K562 (cell line): ENCODE results near the gene STK24. TPM values are rescaled to one million over a fixed set of nuclear protein-coding genes. Genes with fewer than 3 reads are reported as not detected.

Experiments used
- RBM17 ChIP-seq: fragments of 200-400 bp; formaldehyde crosslinking; IDR thresholded peaks from 2 replicates; pipeline ENCODE4 v1.6.1; 2017; ENCODE audit warnings: low read depth, mild to moderate bottlenecking, low read length, borderline replicate concordance
- ZNF184 ChIP-seq: sonication (generic); formaldehyde crosslinking; IDR thresholded peaks from 2 replicates; pipeline ENCODE4 v1.5.0; 2020; ENCODE audit warnings: missing genetic modification reagents
- ZNF324 ChIP-seq: fragments of 250-450 bp; sonication (Bioruptor Pico); IDR thresholded peaks from 2 replicates; pipeline ENCODE4 v1.4.0; 2020; ENCODE audit warnings: mild to moderate bottlenecking
- polyA plus RNA-seq, 8 experiments: library from polyadenylated mRNA; depleted of rRNA in 4 of 8; stranded (reverse) in 5 of 8; unstranded in 3 of 8; fragments of >200 nt; fragmentation: Nextera tagmentation in 2 of 8; fragmentation: Illumina TruSeq in 1 of 8; extraction: Ambion mirVana in 2 of 8; extraction: Trizol in 1 of 8; gene quantifications; 2 replicates each; pipeline versions ENCODE4 v1.2.1 to v1.2.3, GENCODE V29; 2011 to 2014; ENCODE audit warnings: inconsistent platforms in 1 of 8, missing spikeins in 1 of 8
- total RNA-seq, 7 experiments: library from RNA; depleted of rRNA in 6 of 7; stranded (reverse); fragments of >200 nt in 6 of 7; fragmentation: Illumina TruSeq in 2 of 7; extraction: Trizol in 2 of 7; gene quantifications; 2 replicates each; pipeline versions ENCODE4 v1.2.1 to v1.2.3, GENCODE V29; 2011 to 2021; ENCODE audit warnings: low replicate concordance in 1 of 7
- TF ChIP-seq, protein P1 (sequence below): fragments of 450-650 bp; IDR thresholded peaks from 2 replicates; pipeline ENCODE4 v1.6.1; 2016; ENCODE audit warnings: mild to moderate bottlenecking, moderate library complexity
- TF ChIP-seq, protein P2 (sequence below): fragments of 450-650 bp; IDR thresholded peaks from 2 replicates; pipeline ENCODE4 v1.6.1; 2016
- TF ChIP-seq, protein P3 (sequence below): sonication (generic); formaldehyde crosslinking; IDR thresholded peaks from 2 replicates; pipeline ENCODE4 v1.8.0; 2022; ENCODE audit warnings: mild to moderate bottlenecking, missing genetic modification reagents
- TF ChIP-seq, protein P4 (sequence below): IDR thresholded peaks from 3 replicates; pipeline ENCODE4 v1.6.1; 2011; ENCODE audit warnings: borderline replicate concordance, mild to moderate bottlenecking; ENCODE audit not compliant: insufficient read length, insufficient read depth

Gene STK24
- total and polyA plus RNA-seq, 9 of the 15 experiments (the other 6 are each of a cell fraction or from before 2014, with no cell fraction given): 3.8 to 78.4 (median 28.2) TPM

DNA sequence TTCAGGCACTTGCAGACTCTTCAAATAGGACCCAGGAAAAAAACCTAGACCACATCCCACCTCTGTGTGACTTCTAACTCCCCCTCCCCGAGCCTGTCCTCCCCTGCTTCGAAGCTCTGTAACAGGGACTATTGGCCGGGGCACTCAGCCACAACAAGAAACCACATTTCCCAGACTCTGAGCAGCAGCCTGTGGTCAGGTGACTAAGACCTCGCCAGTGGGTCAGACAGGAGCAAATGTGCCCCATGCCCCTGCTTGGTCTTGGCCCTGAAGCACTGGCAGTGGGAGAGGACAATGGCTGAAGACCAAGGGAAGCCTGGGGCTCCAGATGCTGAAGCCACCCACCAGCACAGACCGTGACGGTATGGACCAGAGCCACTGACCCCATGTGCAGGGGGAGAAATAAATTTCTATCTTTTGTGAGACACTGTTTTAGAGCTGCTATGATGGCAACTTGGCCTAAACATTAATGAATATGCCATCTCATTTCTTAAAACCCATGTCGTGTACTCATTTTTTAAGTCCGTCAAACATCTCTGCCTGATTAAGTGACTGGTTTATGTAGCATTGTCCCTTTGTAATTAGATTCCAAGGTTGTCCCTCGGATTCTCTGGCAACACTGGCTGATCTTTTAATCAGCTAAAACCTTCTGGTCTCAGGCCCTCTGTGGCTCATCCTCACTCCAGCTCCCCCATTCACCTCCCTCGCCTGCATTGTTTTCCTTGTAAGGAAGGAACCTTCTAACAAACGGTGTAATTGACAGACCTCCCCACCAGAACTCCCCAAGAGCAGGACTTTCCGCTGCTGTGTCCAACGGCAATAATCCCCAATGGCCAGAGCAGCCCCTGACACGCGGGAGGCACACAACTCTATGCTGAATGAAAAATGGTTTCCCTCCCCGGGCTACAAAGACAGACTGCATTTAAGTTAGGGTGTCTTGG lies 98.4 kb downstream of the STK24 start (continued):
- TF ChIP-seq, protein P1, sequence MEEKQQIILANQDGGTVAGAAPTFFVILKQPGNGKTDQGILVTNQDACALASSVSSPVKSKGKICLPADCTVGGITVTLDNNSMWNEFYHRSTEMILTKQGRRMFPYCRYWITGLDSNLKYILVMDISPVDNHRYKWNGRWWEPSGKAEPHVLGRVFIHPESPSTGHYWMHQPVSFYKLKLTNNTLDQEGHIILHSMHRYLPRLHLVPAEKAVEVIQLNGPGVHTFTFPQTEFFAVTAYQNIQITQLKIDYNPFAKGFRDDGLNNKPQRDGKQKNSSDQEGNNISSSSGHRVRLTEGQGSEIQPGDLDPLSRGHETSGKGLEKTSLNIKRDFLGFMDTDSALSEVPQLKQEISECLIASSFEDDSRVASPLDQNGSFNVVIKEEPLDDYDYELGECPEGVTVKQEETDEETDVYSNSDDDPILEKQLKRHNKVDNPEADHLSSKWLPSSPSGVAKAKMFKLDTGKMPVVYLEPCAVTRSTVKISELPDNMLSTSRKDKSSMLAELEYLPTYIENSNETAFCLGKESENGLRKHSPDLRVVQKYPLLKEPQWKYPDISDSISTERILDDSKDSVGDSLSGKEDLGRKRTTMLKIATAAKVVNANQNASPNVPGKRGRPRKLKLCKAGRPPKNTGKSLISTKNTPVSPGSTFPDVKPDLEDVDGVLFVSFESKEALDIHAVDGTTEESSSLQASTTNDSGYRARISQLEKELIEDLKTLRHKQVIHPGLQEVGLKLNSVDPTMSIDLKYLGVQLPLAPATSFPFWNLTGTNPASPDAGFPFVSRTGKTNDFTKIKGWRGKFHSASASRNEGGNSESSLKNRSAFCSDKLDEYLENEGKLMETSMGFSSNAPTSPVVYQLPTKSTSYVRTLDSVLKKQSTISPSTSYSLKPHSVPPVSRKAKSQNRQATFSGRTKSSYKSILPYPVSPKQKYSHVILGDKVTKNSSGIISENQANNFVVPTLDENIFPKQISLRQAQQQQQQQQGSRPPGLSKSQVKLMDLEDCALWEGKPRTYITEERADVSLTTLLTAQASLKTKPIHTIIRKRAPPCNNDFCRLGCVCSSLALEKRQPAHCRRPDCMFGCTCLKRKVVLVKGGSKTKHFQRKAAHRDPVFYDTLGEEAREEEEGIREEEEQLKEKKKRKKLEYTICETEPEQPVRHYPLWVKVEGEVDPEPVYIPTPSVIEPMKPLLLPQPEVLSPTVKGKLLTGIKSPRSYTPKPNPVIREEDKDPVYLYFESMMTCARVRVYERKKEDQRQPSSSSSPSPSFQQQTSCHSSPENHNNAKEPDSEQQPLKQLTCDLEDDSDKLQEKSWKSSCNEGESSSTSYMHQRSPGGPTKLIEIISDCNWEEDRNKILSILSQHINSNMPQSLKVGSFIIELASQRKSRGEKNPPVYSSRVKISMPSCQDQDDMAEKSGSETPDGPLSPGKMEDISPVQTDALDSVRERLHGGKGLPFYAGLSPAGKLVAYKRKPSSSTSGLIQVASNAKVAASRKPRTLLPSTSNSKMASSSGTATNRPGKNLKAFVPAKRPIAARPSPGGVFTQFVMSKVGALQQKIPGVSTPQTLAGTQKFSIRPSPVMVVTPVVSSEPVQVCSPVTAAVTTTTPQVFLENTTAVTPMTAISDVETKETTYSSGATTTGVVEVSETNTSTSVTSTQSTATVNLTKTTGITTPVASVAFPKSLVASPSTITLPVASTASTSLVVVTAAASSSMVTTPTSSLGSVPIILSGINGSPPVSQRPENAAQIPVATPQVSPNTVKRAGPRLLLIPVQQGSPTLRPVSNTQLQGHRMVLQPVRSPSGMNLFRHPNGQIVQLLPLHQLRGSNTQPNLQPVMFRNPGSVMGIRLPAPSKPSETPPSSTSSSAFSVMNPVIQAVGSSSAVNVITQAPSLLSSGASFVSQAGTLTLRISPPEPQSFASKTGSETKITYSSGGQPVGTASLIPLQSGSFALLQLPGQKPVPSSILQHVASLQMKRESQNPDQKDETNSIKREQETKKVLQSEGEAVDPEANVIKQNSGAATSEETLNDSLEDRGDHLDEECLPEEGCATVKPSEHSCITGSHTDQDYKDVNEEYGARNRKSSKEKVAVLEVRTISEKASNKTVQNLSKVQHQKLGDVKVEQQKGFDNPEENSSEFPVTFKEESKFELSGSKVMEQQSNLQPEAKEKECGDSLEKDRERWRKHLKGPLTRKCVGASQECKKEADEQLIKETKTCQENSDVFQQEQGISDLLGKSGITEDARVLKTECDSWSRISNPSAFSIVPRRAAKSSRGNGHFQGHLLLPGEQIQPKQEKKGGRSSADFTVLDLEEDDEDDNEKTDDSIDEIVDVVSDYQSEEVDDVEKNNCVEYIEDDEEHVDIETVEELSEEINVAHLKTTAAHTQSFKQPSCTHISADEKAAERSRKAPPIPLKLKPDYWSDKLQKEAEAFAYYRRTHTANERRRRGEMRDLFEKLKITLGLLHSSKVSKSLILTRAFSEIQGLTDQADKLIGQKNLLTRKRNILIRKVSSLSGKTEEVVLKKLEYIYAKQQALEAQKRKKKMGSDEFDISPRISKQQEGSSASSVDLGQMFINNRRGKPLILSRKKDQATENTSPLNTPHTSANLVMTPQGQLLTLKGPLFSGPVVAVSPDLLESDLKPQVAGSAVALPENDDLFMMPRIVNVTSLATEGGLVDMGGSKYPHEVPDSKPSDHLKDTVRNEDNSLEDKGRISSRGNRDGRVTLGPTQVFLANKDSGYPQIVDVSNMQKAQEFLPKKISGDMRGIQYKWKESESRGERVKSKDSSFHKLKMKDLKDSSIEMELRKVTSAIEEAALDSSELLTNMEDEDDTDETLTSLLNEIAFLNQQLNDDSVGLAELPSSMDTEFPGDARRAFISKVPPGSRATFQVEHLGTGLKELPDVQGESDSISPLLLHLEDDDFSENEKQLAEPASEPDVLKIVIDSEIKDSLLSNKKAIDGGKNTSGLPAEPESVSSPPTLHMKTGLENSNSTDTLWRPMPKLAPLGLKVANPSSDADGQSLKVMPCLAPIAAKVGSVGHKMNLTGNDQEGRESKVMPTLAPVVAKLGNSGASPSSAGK: no peak
- TF ChIP-seq, protein P2, sequence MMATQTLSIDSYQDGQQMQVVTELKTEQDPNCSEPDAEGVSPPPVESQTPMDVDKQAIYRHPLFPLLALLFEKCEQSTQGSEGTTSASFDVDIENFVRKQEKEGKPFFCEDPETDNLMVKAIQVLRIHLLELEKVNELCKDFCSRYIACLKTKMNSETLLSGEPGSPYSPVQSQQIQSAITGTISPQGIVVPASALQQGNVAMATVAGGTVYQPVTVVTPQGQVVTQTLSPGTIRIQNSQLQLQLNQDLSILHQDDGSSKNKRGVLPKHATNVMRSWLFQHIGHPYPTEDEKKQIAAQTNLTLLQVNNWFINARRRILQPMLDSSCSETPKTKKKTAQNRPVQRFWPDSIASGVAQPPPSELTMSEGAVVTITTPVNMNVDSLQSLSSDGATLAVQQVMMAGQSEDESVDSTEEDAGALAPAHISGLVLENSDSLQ: peak; percentile 53
- TF ChIP-seq ZNF324 (CRISPR knock-in tag): no peak
- TF ChIP-seq, protein P3, sequence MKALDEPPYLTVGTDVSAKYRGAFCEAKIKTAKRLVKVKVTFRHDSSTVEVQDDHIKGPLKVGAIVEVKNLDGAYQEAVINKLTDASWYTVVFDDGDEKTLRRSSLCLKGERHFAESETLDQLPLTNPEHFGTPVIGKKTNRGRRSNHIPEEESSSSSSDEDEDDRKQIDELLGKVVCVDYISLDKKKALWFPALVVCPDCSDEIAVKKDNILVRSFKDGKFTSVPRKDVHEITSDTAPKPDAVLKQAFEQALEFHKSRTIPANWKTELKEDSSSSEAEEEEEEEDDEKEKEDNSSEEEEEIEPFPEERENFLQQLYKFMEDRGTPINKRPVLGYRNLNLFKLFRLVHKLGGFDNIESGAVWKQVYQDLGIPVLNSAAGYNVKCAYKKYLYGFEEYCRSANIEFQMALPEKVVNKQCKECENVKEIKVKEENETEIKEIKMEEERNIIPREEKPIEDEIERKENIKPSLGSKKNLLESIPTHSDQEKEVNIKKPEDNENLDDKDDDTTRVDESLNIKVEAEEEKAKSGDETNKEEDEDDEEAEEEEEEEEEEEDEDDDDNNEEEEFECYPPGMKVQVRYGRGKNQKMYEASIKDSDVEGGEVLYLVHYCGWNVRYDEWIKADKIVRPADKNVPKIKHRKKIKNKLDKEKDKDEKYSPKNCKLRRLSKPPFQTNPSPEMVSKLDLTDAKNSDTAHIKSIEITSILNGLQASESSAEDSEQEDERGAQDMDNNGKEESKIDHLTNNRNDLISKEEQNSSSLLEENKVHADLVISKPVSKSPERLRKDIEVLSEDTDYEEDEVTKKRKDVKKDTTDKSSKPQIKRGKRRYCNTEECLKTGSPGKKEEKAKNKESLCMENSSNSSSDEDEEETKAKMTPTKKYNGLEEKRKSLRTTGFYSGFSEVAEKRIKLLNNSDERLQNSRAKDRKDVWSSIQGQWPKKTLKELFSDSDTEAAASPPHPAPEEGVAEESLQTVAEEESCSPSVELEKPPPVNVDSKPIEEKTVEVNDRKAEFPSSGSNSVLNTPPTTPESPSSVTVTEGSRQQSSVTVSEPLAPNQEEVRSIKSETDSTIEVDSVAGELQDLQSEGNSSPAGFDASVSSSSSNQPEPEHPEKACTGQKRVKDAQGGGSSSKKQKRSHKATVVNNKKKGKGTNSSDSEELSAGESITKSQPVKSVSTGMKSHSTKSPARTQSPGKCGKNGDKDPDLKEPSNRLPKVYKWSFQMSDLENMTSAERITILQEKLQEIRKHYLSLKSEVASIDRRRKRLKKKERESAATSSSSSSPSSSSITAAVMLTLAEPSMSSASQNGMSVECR (CRISPR knock-in tag): no peak
- TF ChIP-seq RBM17: no peak
- TF ChIP-seq, protein P4, sequence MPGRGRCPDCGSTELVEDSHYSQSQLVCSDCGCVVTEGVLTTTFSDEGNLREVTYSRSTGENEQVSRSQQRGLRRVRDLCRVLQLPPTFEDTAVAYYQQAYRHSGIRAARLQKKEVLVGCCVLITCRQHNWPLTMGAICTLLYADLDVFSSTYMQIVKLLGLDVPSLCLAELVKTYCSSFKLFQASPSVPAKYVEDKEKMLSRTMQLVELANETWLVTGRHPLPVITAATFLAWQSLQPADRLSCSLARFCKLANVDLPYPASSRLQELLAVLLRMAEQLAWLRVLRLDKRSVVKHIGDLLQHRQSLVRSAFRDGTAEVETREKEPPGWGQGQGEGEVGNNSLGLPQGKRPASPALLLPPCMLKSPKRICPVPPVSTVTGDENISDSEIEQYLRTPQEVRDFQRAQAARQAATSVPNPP: no peak
- no peak for TF ChIP-seq ZNF184 (CRISPR knock-in tag)
